CD4-positive, alpha-beta T cell (primary cell): Measurements from ENCODE around the gene HIPK2. TPM values are rescaled to one million over a fixed set of nuclear protein-coding genes. Genes with fewer than 3 reads are reported as not detected.

Experiments
- ATAC-seq: fragments of 200-7000 bp; cut with Tn5 transposase; one replicate; pipeline ENCODE4 v1.10.0; 2022; ENCODE audit warnings: mild to moderate bottlenecking; ENCODE audit not compliant: poor library complexity
- CTCF ChIA-PET: fragments of 350-600 bp; sonication (Branson Sonifier 250); formaldehyde crosslinking; loops from one replicate; lab custom pipeline; 2021; ENCODE audit warnings: antibody characterized with exemption, inconsistent platforms; lab: Charles Lee
- POLR2A ChIA-PET: fragments of 350-600 bp; sonication (Branson Sonifier 250); formaldehyde crosslinking; loops from one replicate; lab custom pipeline; 2021; ENCODE audit warnings: antibody characterized with exemption, inconsistent platforms; lab: Charles Lee
- DNase-seq, 14 experiments: peaks; one replicate each; pipeline ENCODE4 v3.0.0-alpha.2; 2013 to 2020; ENCODE audit warnings: mixed read lengths in 2 of 14
- H3K27ac ChIP-seq, 2 donors: one replicate each; pipeline versions ENCODE4 v1.5.1 to v1.7.0; 2013; ENCODE audit warnings: low read length in 2 of 2, low read depth in 1 of 2, mild to moderate bottlenecking in 1 of 2
- H3K27me3 ChIP-seq, 2 experiments: 1 replicate in 1 of 2; 2 replicates in 1 of 2; pipeline versions ENCODE4 v1.6.1 to v1.7.0; 2013; ENCODE audit warnings: low read length in 2 of 2, control low read depth in 1 of 2, mild to moderate bottlenecking in 1 of 2, moderate library complexity in 1 of 2; ENCODE audit not compliant: insufficient read depth in 2 of 2, control insufficient read depth in 1 of 2
- H3K36me3 ChIP-seq: one replicate; pipeline ENCODE4 v1.6.1; 2013; ENCODE audit warnings: low read length, control low read depth; ENCODE audit not compliant: insufficient read depth
- H3K4me1 ChIP-seq: one replicate; pipeline ENCODE4 v1.6.1; 2013; ENCODE audit warnings: low read length, control low read depth; ENCODE audit not compliant: insufficient read depth
- H3K4me3 ChIP-seq: one replicate; pipeline ENCODE4 v1.5.1; 2013; ENCODE audit warnings: mild to moderate bottlenecking, low read length, moderate library complexity
- H3K9me3 ChIP-seq, 2 experiments: 1 replicate in 1 of 2; 2 replicates in 1 of 2; pipeline versions ENCODE4 v1.6.1 to v1.7.0; 2013; ENCODE audit warnings: low read length in 2 of 2, mild to moderate bottlenecking in 2 of 2, control low read depth in 1 of 2, moderate library complexity in 1 of 2; ENCODE audit not compliant: control insufficient read depth in 1 of 2, insufficient read depth in 1 of 2
- H3K27ac Mint-ChIP-seq: one replicate; pipeline ENCODE4 v1.8.0; 2020; ENCODE audit warnings: mixed read lengths
- H3K27me3 Mint-ChIP-seq: one replicate; pipeline ENCODE4 v1.8.0; 2021; ENCODE audit warnings: mixed read lengths
- H3K36me3 Mint-ChIP-seq: one replicate; pipeline ENCODE4 v1.8.0; 2021; ENCODE audit warnings: low read depth, mixed read lengths
- H3K4me1 Mint-ChIP-seq: one replicate; pipeline ENCODE4 v1.8.0; 2021; ENCODE audit warnings: low read depth, mixed read lengths
- H3K4me3 Mint-ChIP-seq: one replicate; pipeline ENCODE4 v1.8.0; 2020; ENCODE audit warnings: mild to moderate bottlenecking, mixed read lengths
- H3K9me3 Mint-ChIP-seq: one replicate; pipeline ENCODE4 v1.8.0; 2020; ENCODE audit warnings: mixed read lengths
- intact Hi-C, 2 experiments: fragments of 100-400 bp; cut with DNase I in 1 of 2; cut with micrococcal nuclease in 1 of 2; formaldehyde crosslinking; loops; one replicate each; pipeline versions ENCODE4 v1.15.1 to v1.9.0; 2023 to 2025; cut with DNase I, micrococcal nuclease
- total RNA-seq, 174 experiments: library from RNA in 2 of 174; stranded (reverse) in 2 of 174; gene quantifications; one replicate each; pipeline ENCODE4 v1.2.3 and lab custom pipeline; 2021 to 2026
- TF ChIP-seq, protein P1 (sequence below): fragments of 200-600 bp; IDR thresholded peaks from one replicate; pipeline ENCODE4 v1.8.0; 2022; ENCODE audit warnings: antibody characterized with exemption, mild to moderate bottlenecking

HIPK2 gene
- total RNA-seq, 2 experiments from 2014 or later: 36.5 to 37.0 TPM

DNA sequence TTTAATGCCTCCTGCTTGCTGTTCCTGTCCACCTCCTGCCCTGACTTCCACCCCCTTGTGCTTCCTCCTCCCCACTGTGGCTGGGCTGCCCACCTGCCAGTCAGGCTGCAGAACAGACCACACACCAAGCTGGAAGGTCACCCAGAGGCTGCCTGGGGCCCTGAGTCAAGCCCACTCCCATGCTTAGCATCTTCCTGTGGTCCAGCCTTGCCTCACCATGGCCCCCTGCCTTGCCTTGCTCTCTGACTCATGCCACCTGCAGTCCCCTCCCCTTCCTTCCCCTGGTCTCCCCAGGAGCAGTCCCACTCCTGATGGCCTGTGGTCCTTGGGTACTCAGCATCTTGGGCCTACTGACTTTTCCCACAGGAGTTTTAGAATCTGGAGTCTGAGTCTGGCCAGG lies 252.0 kb downstream of the HIPK2 start:
- no peak overlapping the region for H3K27ac Mint-ChIP-seq
- peaks cover 0 to 6% of the 10 kb centered on the region in 2 experiments for H3K9me3 ChIP-seq
- peaks cover 15 to 21% of the 10 kb centered on the region in 2 experiments for H3K27me3 ChIP-seq
- H3K4me3 ChIP-seq: no peak overlapping the region
- no peaks in the 10 kb centered on the region for H3K36me3 ChIP-seq
- no peaks in the 10 kb centered on the region for H3K36me3 Mint-ChIP-seq
- intact Hi-C loops: no loop called here
- CTCF ChIA-PET: no interaction called here
- H3K27ac ChIP-seq: no peak overlapping the region
- peaks cover 15% of the 10 kb centered on the region for H3K4me1 ChIP-seq
- H3K27me3 Mint-ChIP-seq: peaks cover 47% of the 10 kb centered on the region
- H3K4me3 Mint-ChIP-seq: no peak overlapping the region
- no peak for DNase-seq
- H3K4me1 Mint-ChIP-seq: peaks cover 18% of the 10 kb centered on the region
- H3K9me3 Mint-ChIP-seq: no peaks in the 10 kb centered on the region
- ATAC-seq: no peak
- POLR2A ChIA-PET: no interaction called here
- TF ChIP-seq, protein P1, sequence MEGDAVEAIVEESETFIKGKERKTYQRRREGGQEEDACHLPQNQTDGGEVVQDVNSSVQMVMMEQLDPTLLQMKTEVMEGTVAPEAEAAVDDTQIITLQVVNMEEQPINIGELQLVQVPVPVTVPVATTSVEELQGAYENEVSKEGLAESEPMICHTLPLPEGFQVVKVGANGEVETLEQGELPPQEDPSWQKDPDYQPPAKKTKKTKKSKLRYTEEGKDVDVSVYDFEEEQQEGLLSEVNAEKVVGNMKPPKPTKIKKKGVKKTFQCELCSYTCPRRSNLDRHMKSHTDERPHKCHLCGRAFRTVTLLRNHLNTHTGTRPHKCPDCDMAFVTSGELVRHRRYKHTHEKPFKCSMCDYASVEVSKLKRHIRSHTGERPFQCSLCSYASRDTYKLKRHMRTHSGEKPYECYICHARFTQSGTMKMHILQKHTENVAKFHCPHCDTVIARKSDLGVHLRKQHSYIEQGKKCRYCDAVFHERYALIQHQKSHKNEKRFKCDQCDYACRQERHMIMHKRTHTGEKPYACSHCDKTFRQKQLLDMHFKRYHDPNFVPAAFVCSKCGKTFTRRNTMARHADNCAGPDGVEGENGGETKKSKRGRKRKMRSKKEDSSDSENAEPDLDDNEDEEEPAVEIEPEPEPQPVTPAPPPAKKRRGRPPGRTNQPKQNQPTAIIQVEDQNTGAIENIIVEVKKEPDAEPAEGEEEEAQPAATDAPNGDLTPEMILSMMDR: no peak

DNA sequence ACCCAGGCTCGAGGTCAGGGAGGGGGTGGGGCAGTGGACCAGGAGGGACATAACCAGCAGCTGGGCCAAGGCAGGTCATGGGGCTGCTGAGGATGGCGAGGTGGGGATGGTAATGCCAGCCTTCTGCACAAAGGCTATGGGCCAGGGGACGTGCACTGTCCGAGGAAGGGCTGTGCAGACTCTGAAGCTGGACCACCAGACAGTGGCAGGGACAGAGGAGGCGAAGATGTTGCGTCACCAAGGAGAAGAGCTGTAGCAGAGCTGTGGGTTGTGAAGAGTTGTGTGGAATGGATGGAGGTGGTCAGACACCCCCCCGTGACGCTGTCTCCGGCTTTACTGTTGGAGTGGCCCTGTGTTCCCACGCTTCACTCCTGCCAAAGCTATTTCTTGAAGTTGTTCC lies 252.6 kb downstream of the HIPK2 start:
- no peak overlapping the region for H3K27ac ChIP-seq
- ChIA-PET CTCF (no interaction called here), POLR2A (no interaction called here)
- H3K9me3 ChIP-seq: peaks cover 0 to 6% of the 10 kb centered on the region in 2 experiments
- Mint-ChIP-seq H3K36me3 (no peaks in the 10 kb centered on the region), H3K27ac (no peak overlapping the region), H3K27me3 (peaks cover 47% of the 10 kb centered on the region), H3K9me3 (no peaks in the 10 kb centered on the region), H3K4me1 (peaks cover 18% of the 10 kb centered on the region), H3K4me3 (no peak overlapping the region)
- peaks cover 15 to 21% of the 10 kb centered on the region in 2 experiments for H3K27me3 ChIP-seq
- H3K4me1 ChIP-seq: peaks cover 15% of the 10 kb centered on the region
- H3K4me3 ChIP-seq: no peak overlapping the region
- TF ChIP-seq, protein P1: no peak
- intact Hi-C loops: no loop called here
- DNase-seq (no peak), ATAC-seq (no peak)
- no peaks in the 10 kb centered on the region for H3K36me3 ChIP-seq

DNA sequence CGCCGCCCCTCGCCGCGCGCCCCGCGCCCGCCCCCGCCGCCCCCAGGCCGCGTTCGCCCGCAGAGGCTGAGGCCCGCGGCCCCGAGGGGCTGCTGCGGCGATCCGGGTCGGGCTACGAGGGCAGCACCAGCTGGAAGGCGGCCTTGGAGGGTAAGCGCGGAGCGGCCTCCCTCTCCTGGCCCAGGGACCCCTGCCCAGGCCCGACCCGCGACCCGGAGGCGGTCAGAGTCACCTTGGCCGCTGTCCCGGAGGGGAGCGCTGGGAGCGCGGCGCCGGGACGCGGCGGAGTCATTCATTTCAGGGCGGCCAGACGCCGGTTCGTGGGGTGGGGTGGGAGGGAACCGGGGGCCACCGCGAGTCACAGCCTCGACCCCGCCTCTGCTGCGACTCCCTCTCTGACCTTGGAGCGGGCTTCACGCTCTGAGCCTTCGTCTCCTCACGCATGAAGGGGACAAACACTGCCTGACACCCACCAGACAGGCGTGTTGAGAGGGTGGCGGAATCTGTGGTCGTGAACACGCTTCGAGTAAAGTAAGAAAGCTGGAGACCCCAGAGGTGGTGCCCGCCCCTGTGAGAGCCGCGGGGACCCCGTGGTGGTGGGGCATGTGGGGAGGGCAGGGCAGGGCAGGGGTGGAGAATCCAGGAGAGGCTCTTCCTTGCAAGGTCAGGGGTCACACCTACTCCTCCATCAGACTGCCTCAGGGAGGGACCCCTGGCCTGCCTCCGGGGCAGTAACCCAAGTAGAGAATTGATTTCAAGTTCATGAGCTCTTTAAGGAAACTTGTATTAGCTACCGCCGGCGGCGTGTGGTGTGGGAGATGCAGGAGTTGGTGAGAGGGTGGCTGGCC lies 253.6 kb downstream of the HIPK2 start:
- Histone ChIP-seq H3K9me3 (peaks cover 0 to 6% of the 10 kb centered on the region in 2 experiments), H3K4me3 (no peak overlapping the region), H3K4me1 (peaks cover 15% of the 10 kb centered on the region), H3K27me3 (peaks cover 15 to 21% of the 10 kb centered on the region in 2 experiments), H3K27ac (no peak overlapping the region), H3K36me3 (no peaks in the 10 kb centered on the region)
- peaks cover 18% of the 10 kb centered on the region for H3K4me1 Mint-ChIP-seq
- no peaks in the 10 kb centered on the region for H3K9me3 Mint-ChIP-seq
- ChIA-PET CTCF (no interaction called here), POLR2A (no interaction called here)
- ATAC-seq (no peak), DNase-seq (no peak)
- H3K27ac Mint-ChIP-seq: no peak overlapping the region
- H3K36me3 Mint-ChIP-seq: no peaks in the 10 kb centered on the region
- peaks cover 47% of the 10 kb centered on the region for H3K27me3 Mint-ChIP-seq
- TF ChIP-seq, protein P1: no peak
- no peak overlapping the region for H3K4me3 Mint-ChIP-seq
- intact Hi-C loops: no loop called here
